ENCODE results near the gene CCDC61.
A peak's percentile ranks its signal among the peaks of the same experiment; 100 is the strongest.

The CCDC61 gene

GRCh38 chr19:45994998-45995714 lies at the start of gene CCDC61:
CCDC61 (plus strand) TSS chr19:45995467; CDS start chr19:46003019, 7,552 bp downstream.
- peak; percentile 99 for DNase-seq

- no peak for DNase-seq
Observed at GRCh38 chr19:45947926-45948325, 47.3 kb upstream of the CCDC61 start.

- no peak for DNase-seq
Observed at GRCh38 chr19:45952341-45952685, 43.0 kb upstream of the CCDC61 start.

- no peak for DNase-seq
Observed at GRCh38 chr19:45952686-45953505, 42.4 kb upstream of the CCDC61 start.

- no peak for DNase-seq
Observed at GRCh38 chr19:45953676-45954075, 41.6 kb upstream of the CCDC61 start.

GRCh38 chr19:45954156-45954555 lies 41.1 kb upstream of the CCDC61 start:
- DNase-seq = no peak

- DNase-seq = no peak
Observed at GRCh38 chr19:45955905-45956608, 39.2 kb upstream of the CCDC61 start.

GRCh38 chr19:45958320-45958719 lies 36.9 kb upstream of the CCDC61 start:
- no peak for DNase-seq

- DNase-seq = no peak
Observed at GRCh38 chr19:45958769-45959516, 36.3 kb upstream of the CCDC61 start.

- no peak for DNase-seq
Observed at GRCh38 chr19:45959517-45960025, 35.7 kb upstream of the CCDC61 start.

- DNase-seq = peak; percentile 21
Observed at GRCh38 chr19:45960595-45961235, 34.6 kb upstream of the CCDC61 start.

GRCh38 chr19:45962021-45962420 lies 33.2 kb upstream of the CCDC61 start:
- DNase-seq = no peak

GRCh38 chr19:45967246-45967645 lies 28.0 kb upstream of the CCDC61 start:
- DNase-seq = no peak

GRCh38 chr19:45968626-45969025 lies 26.6 kb upstream of the CCDC61 start:
- DNase-seq = no peak

GRCh38 chr19:45969676-45970075 lies 25.6 kb upstream of the CCDC61 start:
- no peak for DNase-seq

GRCh38 chr19:45971260-45971902 lies 23.9 kb upstream of the CCDC61 start:
- DNase-seq = no peak

- DNase-seq = no peak
Observed at GRCh38 chr19:45972081-45972946, 23.0 kb upstream of the CCDC61 start.

- no peak for DNase-seq
Observed at GRCh38 chr19:45972947-45973540, 22.2 kb upstream of the CCDC61 start.

- peak; percentile 62 for DNase-seq
Observed at GRCh38 chr19:45973553-45974338, 21.5 kb upstream of the CCDC61 start, which contains the start of gene NOVA2. NOVA2 (minus strand) TSS chr19:45973865; CDS start chr19:45973351, 514 bp downstream.
